H1 (cell line): Measurements from ENCODE around the gene ABCA2. TPM values are rescaled to one million over a fixed set of nuclear protein-coding genes. Genes with fewer than 3 reads are reported as not detected.

ENCODE experiments used
- ASH2L ChIP-seq: fragments of 200-600, 300-600 bp; sonication (generic); IDR thresholded peaks from one replicate; pipeline ENCODE4 v1.7.1; 2017; ENCODE audit warnings: low read length
- CBX5 ChIP-seq: fragments of 300-800, 300-1000 bp; sonication (generic); IDR thresholded peaks from 2 replicates; pipeline ENCODE4 v1.7.1; 2016; ENCODE audit warnings: antibody characterized with exemption, low read length, low read depth
- NRF1 ChIP-seq: IDR thresholded peaks from 2 replicates; pipeline ENCODE4 v1.6.1; 2011; ENCODE audit warnings: mild to moderate bottlenecking, low read depth, low read length, improper control_type of control experiment
- POLR2AphosphoS5 ChIP-seq: IDR thresholded peaks from 2 replicates; pipeline ENCODE4 v1.6.1; 2011; ENCODE audit warnings: low read depth, low read length
- TBP ChIP-seq: IDR thresholded peaks from 2 replicates; pipeline ENCODE4 v1.6.1; 2011; ENCODE audit warnings: low read depth, low read length, improper control_type of control experiment
- polyA plus RNA-seq, 7 experiments: library from polyadenylated mRNA; depleted of rRNA in 3 of 7; stranded (reverse) in 5 of 7; unstranded in 2 of 7; fragments of >200 nt in 5 of 7; fragments of 200-250 nt in 2 of 7; gene quantifications; 1 replicate in 5 of 7; 2 replicates in 1 of 7; 4 replicates in 1 of 7; pipeline versions ENCODE4 v1.2.1 to v1.2.3, GENCODE V29; 2011 to 2013; ENCODE audit warnings: missing spikeins in 2 of 7, mixed read lengths in 2 of 7
- total RNA-seq: library from RNA; stranded (reverse); fragmentation: NEBNext Ultra II Directional; extraction: Animal tissue kit (Norgen Biotek cat#: 25700); gene quantifications from 2 replicates; pipeline ENCODE4 v1.2.1, GENCODE V29; 2021

The ABCA2 gene
- total and polyA plus RNA-seq, 2 of the 8 experiments (the other 6 are each of a cell fraction or from before 2014, with no cell fraction given) = 12.5 to 14.3 TPM

GRCh38 chr9:137011156-137011555 lies 16.9 kb downstream of the ABCA2 start (continued):
- TF ChIP-seq NRF1 (no peak), POLR2AphosphoS5 (no peak), TBP (no peak), ASH2L (no peak), CBX5 (no peak)
